SK-N-SH (cell line): Measurements from ENCODE around the gene TNPO2.

Experiments used
- CTCF ChIP-seq: fragments of 200-600 bp; sonication (generic); IDR thresholded peaks from 2 replicates; pipeline ENCODE4 v1.6.1; 2017; ENCODE audit warnings: antibody characterized with exemption, mild to moderate bottlenecking, moderate library complexity
- ELF1 ChIP-seq: IDR thresholded peaks from 2 replicates; pipeline ENCODE4 v1.4.0; 2012
- EP300 ChIP-seq, 2 experiments: IDR thresholded peaks; 2 replicates each; pipeline versions ENCODE4 v1.4.0 to v1.6.1; 2012; ENCODE audit warnings: borderline replicate concordance in 1 of 2, low read depth in 1 of 2, low read length in 1 of 2
- FOXJ3 ChIP-seq: sonication (generic); formaldehyde crosslinking; IDR thresholded peaks from 2 replicates; pipeline ENCODE4 v1.5.1; 2020; ENCODE audit warnings: mild to moderate bottlenecking, missing genetic modification reagents
- SIN3A ChIP-seq: IDR thresholded peaks from 2 replicates; pipeline ENCODE4 v1.6.1; 2012; ENCODE audit warnings: low read depth, mild to moderate bottlenecking, low read length, moderate library complexity, borderline replicate concordance
- USF2 ChIP-seq: fragments of 150-350 bp; IDR thresholded peaks from 2 replicates; pipeline ENCODE4 v1.6.1; 2017; ENCODE audit warnings: antibody characterized with exemption, low read length, low read depth, borderline replicate concordance
- YY1 ChIP-seq: IDR thresholded peaks from 2 replicates; pipeline ENCODE4 v1.4.0; 2012; ENCODE audit warnings: low read depth, mild to moderate bottlenecking

- TF ChIP-seq SIN3A (no peak), USF2 (no peak), EP300 (IDR thresholded peaks at IDR 0.05; ENCODE audit: borderline replicate concordance in 1 of 2, low read depth in 1 of 2, low read length in 1 of 2) (no peak), YY1 (no peak), CTCF (no peak), FOXJ3 (CRISPR knock-in tag) (no peak), ELF1 (no peak)
Observed at GRCh38 chr19:12695096-12695495, 28.6 kb downstream of the TNPO2 start.
